ENCODE measurements around the gene SLC25A5.
A peak's percentile ranks its signal among the peaks of the same experiment; 100 is the strongest.
"Not testable (repeated sequence)": the region's sequence is repeated elsewhere in the genome, so short reads cannot be mapped to it uniquely, and the experiment has no call there.

Gene SLC25A5

GRCh38 chrX:119467842-119468550 lies at the start of gene SLC25A5:
SLC25A5 (plus strand) TSS chrX:119468444; CDS start chrX:119468516, 72 bp downstream.
- peak; percentile 77 to 82 for DNase-seq

- DNase-seq: no peak
Observed at GRCh38 chrX:119419146-119419545, 49.1 kb upstream of the SLC25A5 start.

- no peak for DNase-seq
Observed at GRCh38 chrX:119419898-119420297, 48.3 kb upstream of the SLC25A5 start.

GRCh38 chrX:119421016-119421705 lies 47.1 kb upstream of the SLC25A5 start:
- DNase-seq: no peak

GRCh38 chrX:119423631-119424030 lies 44.6 kb upstream of the SLC25A5 start:
- DNase-seq: no peak

GRCh38 chrX:119424999-119425398 lies 43.2 kb upstream of the SLC25A5 start:
- no peak for DNase-seq

GRCh38 chrX:119427024-119427794 lies 41.0 kb upstream of the SLC25A5 start:
- no peak for DNase-seq

GRCh38 chrX:119427795-119428185 lies 40.5 kb upstream of the SLC25A5 start:
- DNase-seq: no peak

GRCh38 chrX:119429471-119429870 lies 38.8 kb upstream of the SLC25A5 start:
- DNase-seq: no peak

GRCh38 chrX:119441295-119441694 lies 26.9 kb upstream of the SLC25A5 start:
- DNase-seq: not testable (repeated sequence)

GRCh38 chrX:119442286-119442685 lies 26.0 kb upstream of the SLC25A5 start:
- no peak for DNase-seq

GRCh38 chrX:119453202-119453601 lies 15.0 kb upstream of the SLC25A5 start:
- DNase-seq: no peak

GRCh38 chrX:119455264-119455663 lies 13.0 kb upstream of the SLC25A5 start:
- DNase-seq: no peak

- no peak for DNase-seq
Observed at GRCh38 chrX:119459181-119459580, 9.1 kb upstream of the SLC25A5 start.

- DNase-seq: no peak
Observed at GRCh38 chrX:119465555-119465954, 2.7 kb upstream of the SLC25A5 start.

GRCh38 chrX:119466970-119467369 lies 1.3 kb upstream of the SLC25A5 start:
- no peak for DNase-seq

GRCh38 chrX:119467433-119467832 lies 811 bp upstream of the SLC25A5 start:
- DNase-seq: no peak

GRCh38 chrX:119468551-119469312 lies 488 bp downstream of the SLC25A5 start:
- DNase-seq: peak; percentile 83 to 85

- DNase-seq: no peak
Observed at GRCh38 chrX:119469313-119469635, 1.0 kb downstream of the SLC25A5 start.

- DNase-seq: no peak
Observed at GRCh38 chrX:119474615-119475388, 6.6 kb downstream of the SLC25A5 start.

GRCh38 chrX:119475389-119476101 lies 7.3 kb downstream of the SLC25A5 start:
- DNase-seq: no peak

- DNase-seq: no peak
Observed at GRCh38 chrX:119477812-119478232, 9.6 kb downstream of the SLC25A5 start.
